K562 (cell line): ENCODE measurements around the gene SYF2. TPM values are rescaled to one million over a fixed set of nuclear protein-coding genes. Genes with fewer than 3 reads are reported as not detected.

ENCODE experiments used
- CBFA2T2 ChIP-seq: fragments of 450-650 bp; conservative IDR thresholded peaks from 2 replicates; pipeline ENCODE4 v1.6.1; 2017; ENCODE audit warnings: mild to moderate bottlenecking
- CEBPZ ChIP-seq: fragments of 150-350 bp; IDR thresholded peaks from 2 replicates; pipeline ENCODE4 v1.6.1; 2014; ENCODE audit warnings: low read depth, mild to moderate bottlenecking, low read length, borderline replicate concordance
- ELF4 ChIP-seq: fragments of 450-650 bp; formaldehyde crosslinking; IDR thresholded peaks from 2 replicates; pipeline ENCODE4 v1.4.0; 2022; ENCODE audit warnings: missing genetic modification characterization
- FOXM1 ChIP-seq, 2 experiments: fragments of 450-650 bp in 1 of 2; sonication (generic) in 1 of 2; formaldehyde crosslinking in 1 of 2; IDR thresholded peaks; 2 replicates each; pipeline versions ENCODE4 v1.6.1 to v1.9.0; 2017 to 2022; ENCODE audit warnings: low read depth in 2 of 2, mild to moderate bottlenecking in 2 of 2, missing genetic modification reagents in 1 of 2, moderate library complexity in 1 of 2
- FOXP1 ChIP-seq: sonication (generic); formaldehyde crosslinking; IDR thresholded peaks from 2 replicates; pipeline ENCODE4 v1.8.0; 2022; ENCODE audit warnings: mild to moderate bottlenecking, missing genetic modification reagents
- MITF ChIP-seq: IDR thresholded peaks from 2 replicates; pipeline ENCODE4 v1.6.1; 2014; ENCODE audit warnings: antibody characterized with exemption
- NCOA6 ChIP-seq: fragments of 450-650 bp; IDR thresholded peaks from 2 replicates; pipeline ENCODE4 v1.6.1; 2017; ENCODE audit warnings: mild to moderate bottlenecking
- RAD51 ChIP-seq: fragments of 450-650 bp; IDR thresholded peaks from 2 replicates; pipeline ENCODE4 v1.7.1; 2016; ENCODE audit warnings: low read depth, mild to moderate bottlenecking, borderline replicate concordance
- RBM15 ChIP-seq: fragments of 200-400 bp; formaldehyde crosslinking; IDR thresholded peaks from 2 replicates; pipeline ENCODE4 v1.6.1; 2018; ENCODE audit warnings: mild to moderate bottlenecking, low read length, moderate library complexity; ENCODE audit not compliant: insufficient read depth
- SMARCA5 ChIP-seq: fragments of 450-650 bp; IDR thresholded peaks from 2 replicates; pipeline ENCODE4 v1.6.1; 2016
- TSHZ1 ChIP-seq: fragments of 250-450 bp; sonication (Bioruptor Pico); IDR thresholded peaks from 2 replicates; pipeline ENCODE4 v1.4.0; 2020; ENCODE audit warnings: mild to moderate bottlenecking, moderate library complexity
- USF2 ChIP-seq: sonication (generic); formaldehyde crosslinking; IDR thresholded peaks from 2 replicates; pipeline ENCODE4 v1.5.0; 2020; ENCODE audit warnings: missing genetic modification reagents
- XRCC3 ChIP-seq: fragments of 450-650 bp; IDR thresholded peaks from 2 replicates; pipeline ENCODE4 v1.6.1; 2017; ENCODE audit warnings: mild to moderate bottlenecking, moderate library complexity
- ZFP1 ChIP-seq: fragments of 450-650 bp; formaldehyde crosslinking; IDR thresholded peaks from 2 replicates; pipeline ENCODE4 v1.4.0; 2020; ENCODE audit warnings: mild to moderate bottlenecking, mixed read lengths
- ZNF449 ChIP-seq: fragments of 250-450 bp; sonication (Bioruptor Pico); IDR thresholded peaks from 2 replicates; pipeline ENCODE4 v1.8.0; 2022; ENCODE audit warnings: moderate library complexity, mild to moderate bottlenecking, inconsistent platforms
- polyA plus RNA-seq, 8 experiments: library from polyadenylated mRNA; depleted of rRNA in 4 of 8; stranded (reverse) in 5 of 8; unstranded in 3 of 8; fragments of >200 nt; fragmentation: Nextera tagmentation in 2 of 8; fragmentation: Illumina TruSeq in 1 of 8; extraction: Ambion mirVana in 2 of 8; extraction: Trizol in 1 of 8; gene quantifications; 2 replicates each; pipeline versions ENCODE4 v1.2.1 to v1.2.3, GENCODE V29; 2011 to 2014; ENCODE audit warnings: inconsistent platforms in 1 of 8, missing spikeins in 1 of 8
- total RNA-seq, 7 experiments: library from RNA; depleted of rRNA in 6 of 7; stranded (reverse); fragments of >200 nt in 6 of 7; fragmentation: Illumina TruSeq in 2 of 7; extraction: Trizol in 2 of 7; gene quantifications; 2 replicates each; pipeline versions ENCODE4 v1.2.1 to v1.2.3, GENCODE V29; 2011 to 2021; ENCODE audit warnings: low replicate concordance in 1 of 7

SYF2 gene
- total and polyA plus RNA-seq, 9 of the 15 experiments (the other 6 are each of a cell fraction or from before 2014, with no cell fraction given): 20.9 to 69.0 (median 43.2) TPM

- TF ChIP-seq ZNF449 (CRISPR knock-in tag): no peak
- no peak for TF ChIP-seq ZFP1 (CRISPR knock-in tag)
- no peak; the same call in 1 of the 2 replicates for TF ChIP-seq FOXP1
- no peak for TF ChIP-seq NCOA6
- TF ChIP-seq CEBPZ: no peak
- TF ChIP-seq RAD51: no peak
- TF ChIP-seq MITF: no peak
- no peak for TF ChIP-seq ELF4
- no peak for TF ChIP-seq CBFA2T2
- TF ChIP-seq FOXM1 (IDR thresholded peaks at IDR 0.05; ENCODE audit: low read depth): no peak
- TF ChIP-seq FOXM1 (CRISPR knock-in tag; IDR thresholded peaks at IDR 0.05; ENCODE audit: low read depth): peak; percentile 80; the same call in 1 of the 2 replicates
- TF ChIP-seq SMARCA5: no peak; the same call in 1 of the 2 replicates
- no peak for TF ChIP-seq USF2 (CRISPR knock-in tag)
- no peak for TF ChIP-seq RBM15
- no peak for TF ChIP-seq TSHZ1
- TF ChIP-seq XRCC3: no peak
Measured at GRCh38 chr1:25246600-25247023, 14.3 kb upstream of the SYF2 start (continued).
